GM12874 (cell line): ENCODE data around the gene DDX49.

Experiments
- TF ChIP-seq, protein P1 (sequence below): IDR thresholded peaks from 2 replicates; pipeline ENCODE4 v1.5.1; 2011; ENCODE audit warnings: low read depth, mild to moderate bottlenecking, control low read depth, low read length, moderate library complexity; ENCODE audit not compliant: insufficient read depth

Gene DDX49

GRCh38 chr19:18910010-18910409, 9.5 kb upstream of the DDX49 start:
- TF ChIP-seq, protein P1, sequence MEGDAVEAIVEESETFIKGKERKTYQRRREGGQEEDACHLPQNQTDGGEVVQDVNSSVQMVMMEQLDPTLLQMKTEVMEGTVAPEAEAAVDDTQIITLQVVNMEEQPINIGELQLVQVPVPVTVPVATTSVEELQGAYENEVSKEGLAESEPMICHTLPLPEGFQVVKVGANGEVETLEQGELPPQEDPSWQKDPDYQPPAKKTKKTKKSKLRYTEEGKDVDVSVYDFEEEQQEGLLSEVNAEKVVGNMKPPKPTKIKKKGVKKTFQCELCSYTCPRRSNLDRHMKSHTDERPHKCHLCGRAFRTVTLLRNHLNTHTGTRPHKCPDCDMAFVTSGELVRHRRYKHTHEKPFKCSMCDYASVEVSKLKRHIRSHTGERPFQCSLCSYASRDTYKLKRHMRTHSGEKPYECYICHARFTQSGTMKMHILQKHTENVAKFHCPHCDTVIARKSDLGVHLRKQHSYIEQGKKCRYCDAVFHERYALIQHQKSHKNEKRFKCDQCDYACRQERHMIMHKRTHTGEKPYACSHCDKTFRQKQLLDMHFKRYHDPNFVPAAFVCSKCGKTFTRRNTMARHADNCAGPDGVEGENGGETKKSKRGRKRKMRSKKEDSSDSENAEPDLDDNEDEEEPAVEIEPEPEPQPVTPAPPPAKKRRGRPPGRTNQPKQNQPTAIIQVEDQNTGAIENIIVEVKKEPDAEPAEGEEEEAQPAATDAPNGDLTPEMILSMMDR = no peak

DNA sequence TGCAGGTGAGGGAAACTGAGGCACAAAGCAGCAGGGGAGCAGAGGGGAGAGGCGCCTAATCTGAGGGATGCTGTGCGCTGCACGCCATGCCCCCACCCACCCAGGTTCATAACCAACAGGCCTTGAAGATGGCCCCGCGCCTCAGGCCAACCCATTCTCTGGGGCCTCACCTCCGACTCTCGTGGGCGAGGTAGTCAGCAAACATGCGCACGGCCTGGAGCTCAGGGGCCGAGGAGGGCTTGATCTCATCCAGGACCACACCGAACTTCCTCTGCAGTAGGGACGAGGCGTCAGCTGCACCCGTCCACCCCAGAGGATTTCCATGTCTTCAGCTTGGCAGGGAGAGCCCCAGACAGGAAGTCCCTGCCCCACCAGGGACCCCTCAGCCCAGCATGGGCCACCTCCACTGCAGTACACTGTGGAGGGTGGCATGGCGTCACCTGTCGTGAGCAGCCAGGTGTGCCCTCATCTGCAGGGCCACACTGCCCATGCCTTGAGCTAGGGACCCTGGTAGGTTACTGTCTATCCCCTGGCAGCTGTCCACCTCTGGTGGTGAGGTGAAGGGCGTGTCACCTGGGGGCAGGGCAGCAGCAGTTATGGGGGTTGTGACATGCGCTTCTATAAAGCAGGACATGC, 8.6 kb upstream of the DDX49 start:
- TF ChIP-seq, protein P1 = no peak

GRCh38 chr19:18912933-18913332, 6.6 kb upstream of the DDX49 start:
- TF ChIP-seq, protein P1 = no peak

DNA sequence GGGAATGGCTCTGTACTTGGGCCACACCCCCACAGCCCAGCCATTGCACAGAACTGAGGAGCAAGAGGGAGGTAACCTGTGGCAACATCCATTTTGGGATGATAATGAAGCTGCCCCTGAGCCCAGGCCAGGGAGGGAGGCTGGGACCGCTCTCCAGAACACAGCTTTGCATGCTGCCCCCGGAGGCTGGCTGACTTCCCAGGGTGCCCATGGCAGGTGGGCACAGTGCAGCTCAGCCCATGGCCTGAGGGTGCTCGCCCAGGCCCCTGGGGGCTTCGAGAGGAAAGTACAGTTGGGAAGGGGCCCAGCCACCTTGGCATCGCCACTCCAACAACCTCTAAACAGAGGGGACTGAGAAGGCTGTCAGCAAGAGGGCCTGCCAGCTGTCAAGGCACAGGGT, 6.0 kb upstream of the DDX49 start:
- TF ChIP-seq, protein P1 = no peak

DNA sequence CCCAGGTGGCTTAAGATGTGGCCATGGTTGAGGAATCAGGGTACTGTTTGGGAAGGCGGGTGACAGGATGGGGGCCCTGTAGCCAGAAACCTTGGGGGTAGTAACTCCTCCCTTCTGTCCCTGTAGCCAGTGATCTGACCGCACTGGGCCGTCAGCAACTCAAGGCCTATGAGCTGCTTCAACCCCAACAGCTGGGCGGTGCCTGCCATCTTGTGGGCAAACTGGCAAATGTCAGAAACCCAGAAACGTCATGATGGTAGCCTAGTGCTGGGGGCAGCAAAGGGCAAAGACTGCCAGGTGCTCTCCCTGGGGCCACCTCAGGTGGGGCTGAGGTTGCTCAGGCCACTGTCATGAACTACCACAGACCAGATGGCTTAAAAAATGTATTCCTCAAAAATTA, 3.9 kb upstream of the DDX49 start:
- TF ChIP-seq, protein P1 = no peak; the same call in 1 of the 2 replicates

- TF ChIP-seq, protein P1 = no peak
Measured at GRCh38 chr19:18919900-18920214, 342 bp downstream of the DDX49 start.

DNA sequence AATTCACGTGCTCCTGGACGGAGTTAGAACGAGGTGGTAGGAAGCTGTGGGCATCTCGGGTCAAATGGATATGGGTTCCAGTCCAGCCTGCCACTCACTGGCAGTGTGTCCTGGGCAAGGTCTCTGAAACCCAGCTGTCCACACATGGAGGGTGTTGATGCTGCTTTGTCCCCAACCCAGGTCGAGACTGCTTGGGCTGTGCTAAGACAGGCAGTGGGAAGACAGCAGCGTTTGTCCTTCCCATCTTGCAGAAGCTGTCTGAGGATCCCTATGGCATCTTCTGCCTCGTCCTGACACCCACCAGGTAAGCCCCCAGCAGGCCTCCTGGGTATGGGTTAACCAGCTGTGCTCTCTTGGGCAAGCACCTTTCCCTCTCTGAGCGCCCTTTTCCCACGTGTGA, 885 bp downstream of the DDX49 start:
- TF ChIP-seq, protein P1 = no peak
